NCI-H748 treated with DMSO at 0.1 percent for 48 hours (cell line): Measurements from ENCODE around the gene ALDH18A1.
A peak's percentile ranks its signal among the peaks of the same experiment; 100 is the strongest.
"Not testable (repeated sequence)": the region's sequence is repeated elsewhere in the genome, so short reads cannot be mapped to it uniquely, and the experiment has no call there.

Source experiments
- DNase-seq: peaks from one replicate; lab custom pipeline; 2025; lab: John Stamatoyannopoulos, UW

The ALDH18A1 gene

GRCh38 chr10:95650232-95650631 lies 6.3 kb downstream of the ALDH18A1 start:
- DNase-seq: no peak

- DNase-seq: no peak
These were observed 8.4 kb downstream of the ALDH18A1 start for GRCh38 chr10:95648138-95648537.

- no peak for DNase-seq
These were observed 10.4 kb downstream of the ALDH18A1 start for GRCh38 chr10:95646160-95646559.

- DNase-seq: no peak
These were observed 11.6 kb downstream of the ALDH18A1 start for GRCh38 chr10:95644901-95645300.

GRCh38 chr10:95640891-95641315 lies 15.6 kb downstream of the ALDH18A1 start:
- no peak for DNase-seq

GRCh38 chr10:95637911-95638310 lies 18.6 kb downstream of the ALDH18A1 start:
- no peak for DNase-seq

- no peak for DNase-seq
These were observed 19.4 kb downstream of the ALDH18A1 start for GRCh38 chr10:95637140-95637539.

- no peak for DNase-seq
These were observed 21.2 kb downstream of the ALDH18A1 start for GRCh38 chr10:95635319-95635733.

GRCh38 chr10:95628786-95629185 lies 27.7 kb downstream of the ALDH18A1 start:
- no peak for DNase-seq

- no peak for DNase-seq
These were observed 30.0 kb downstream of the ALDH18A1 start for GRCh38 chr10:95626500-95626899.

GRCh38 chr10:95620415-95620814 lies 36.1 kb downstream of the ALDH18A1 start:
- not testable (repeated sequence) for DNase-seq

GRCh38 chr10:95618101-95618500 lies 38.4 kb downstream of the ALDH18A1 start:
- DNase-seq: no peak

GRCh38 chr10:95616446-95616845 lies 40.1 kb downstream of the ALDH18A1 start:
- no peak for DNase-seq

GRCh38 chr10:95613330-95613729 lies 43.2 kb downstream of the ALDH18A1 start:
- DNase-seq: no peak

- DNase-seq: no peak
These were observed 45.8 kb downstream of the ALDH18A1 start for GRCh38 chr10:95610727-95611126.

- no peak for DNase-seq
These were observed 49.6 kb downstream of the ALDH18A1 start for GRCh38 chr10:95606922-95607321.

GRCh38 chr10:95605163-95605562 lies 51.3 kb downstream of the ALDH18A1 start:
- DNase-seq: no peak

- DNase-seq: no peak
These were observed 51.9 kb downstream of the ALDH18A1 start for GRCh38 chr10:95604630-95605029.

GRCh38 chr10:95602382-95602781 lies 54.1 kb downstream of the ALDH18A1 start:
- DNase-seq: no peak

GRCh38 chr10:95601116-95601719 lies 55.3 kb downstream of the ALDH18A1 start:
- DNase-seq: peak; percentile 32

GRCh38 chr10:95600158-95600557 lies 56.4 kb downstream of the ALDH18A1 start:
- no peak for DNase-seq

GRCh38 chr10:95597788-95598187 lies 58.7 kb downstream of the ALDH18A1 start:
- DNase-seq: no peak

GRCh38 chr10:95588025-95588424 lies 68.5 kb downstream of the ALDH18A1 start:
- no peak for DNase-seq

- no peak for DNase-seq
These were observed 76.5 kb downstream of the ALDH18A1 start for GRCh38 chr10:95579835-95580535.
